ENCODE results near the gene DENND5B.
"Not testable (repeated sequence)": the region's sequence is repeated elsewhere in the genome, so short reads cannot be mapped to it uniquely, and the experiment has no call there.

Gene DENND5B

GRCh38 chr12:31590642-31591379 lies at the start of gene DENND5B:
DENND5B (minus strand) TSS chr12:31591136; CDS start chr12:31590832, 304 bp downstream.
- DNase-seq: peak in 55 of 56 donors; percentile 5 to 88 (median 73)

- no peak for DNase-seq
Measured at GRCh38 chr12:31634620-31635019, 43.7 kb upstream of the DENND5B start.

GRCh38 chr12:31633464-31633863 lies 42.5 kb upstream of the DENND5B start:
- DNase-seq: no peak

GRCh38 chr12:31631809-31632208 lies 40.9 kb upstream of the DENND5B start:
- DNase-seq: no peak

- DNase-seq: no peak
Measured at GRCh38 chr12:31631023-31631724, 40.2 kb upstream of the DENND5B start.

- no peak for DNase-seq
Measured at GRCh38 chr12:31629756-31630732, 39.1 kb upstream of the DENND5B start.

GRCh38 chr12:31627456-31628054 lies 36.6 kb upstream of the DENND5B start:
- no peak for DNase-seq

- DNase-seq: no peak
Measured at GRCh38 chr12:31626270-31626995, 35.5 kb upstream of the DENND5B start.

GRCh38 chr12:31622038-31622437 lies 31.1 kb upstream of the DENND5B start:
- no peak for DNase-seq

GRCh38 chr12:31620311-31620710 lies 29.4 kb upstream of the DENND5B start:
- no peak for DNase-seq

- no peak for DNase-seq
Measured at GRCh38 chr12:31618228-31619025, 27.5 kb upstream of the DENND5B start.

- DNase-seq: no peak
Measured at GRCh38 chr12:31612819-31613218, 21.9 kb upstream of the DENND5B start.

GRCh38 chr12:31608299-31608698 lies 17.4 kb upstream of the DENND5B start:
- not testable (repeated sequence) for DNase-seq

- no peak for DNase-seq
Measured at GRCh38 chr12:31605531-31605930, 14.6 kb upstream of the DENND5B start.

GRCh38 chr12:31603546-31604009 lies 12.6 kb upstream of the DENND5B start:
- no peak for DNase-seq

GRCh38 chr12:31600750-31601149 lies 9.8 kb upstream of the DENND5B start:
- DNase-seq: no peak

GRCh38 chr12:31600252-31600651 lies 9.3 kb upstream of the DENND5B start:
- no peak for DNase-seq

- no peak for DNase-seq
Measured at GRCh38 chr12:31599053-31599452, 8.1 kb upstream of the DENND5B start.

- DNase-seq: no peak
Measured at GRCh38 chr12:31597066-31597465, 6.1 kb upstream of the DENND5B start.

GRCh38 chr12:31594681-31595080 lies 3.7 kb upstream of the DENND5B start:
- no peak for DNase-seq

Data from amygdala (tissue), 56 donors.